NT2/D1 (cell line): Measurements from ENCODE around the gene COPE.
A peak's percentile ranks its signal among the peaks of the same experiment; 100 is the strongest.

ENCODE experiments used
- DNase-seq: peaks from one replicate; pipeline ENCODE4 v3.0.0-alpha.2; 2011; ENCODE audit warnings: low read depth, low spot score
- H3K27me3 ChIP-seq: 2 replicates; pipeline ENCODE4 v1.6.0; 2011; ENCODE audit warnings: mild to moderate bottlenecking; ENCODE audit not compliant: insufficient read length, insufficient read depth
- H3K36me3 ChIP-seq: 2 replicates; pipeline ENCODE4 v1.6.1; 2011; ENCODE audit warnings: mild to moderate bottlenecking, low read length, mixed read lengths; ENCODE audit not compliant: insufficient read depth, insufficient read length
- H3K4me1 ChIP-seq: 2 replicates; pipeline ENCODE4 v1.5.1; 2011; ENCODE audit not compliant: insufficient read depth, insufficient read length
- H3K4me3 ChIP-seq: 2 replicates; pipeline ENCODE4 v1.5.1; 2011; ENCODE audit warnings: low read depth; ENCODE audit not compliant: insufficient read length
- H3K9ac ChIP-seq: 2 replicates; pipeline ENCODE4 v1.6.0; 2011; ENCODE audit warnings: low read depth; ENCODE audit not compliant: insufficient read length
- H3K9me3 ChIP-seq: 2 replicates; pipeline ENCODE4 v1.5.1; 2011; ENCODE audit warnings: mild to moderate bottlenecking, low read length; ENCODE audit not compliant: insufficient read depth
- SUZ12 ChIP-seq: IDR thresholded peaks from 2 replicates; pipeline ENCODE4 v1.6.1; 2011; ENCODE audit not compliant: insufficient read length, insufficient read depth; ENCODE audit errors: extremely low read depth
- YY1 ChIP-seq: IDR thresholded peaks from 2 replicates; pipeline ENCODE4 v1.6.1; 2011; ENCODE audit not compliant: insufficient read length, insufficient read depth
- ZNF274 ChIP-seq: IDR thresholded peaks from 2 replicates; pipeline ENCODE4 v1.6.1; 2011; ENCODE audit warnings: mild to moderate bottlenecking, low read depth, low read length

COPE gene

DNA sequence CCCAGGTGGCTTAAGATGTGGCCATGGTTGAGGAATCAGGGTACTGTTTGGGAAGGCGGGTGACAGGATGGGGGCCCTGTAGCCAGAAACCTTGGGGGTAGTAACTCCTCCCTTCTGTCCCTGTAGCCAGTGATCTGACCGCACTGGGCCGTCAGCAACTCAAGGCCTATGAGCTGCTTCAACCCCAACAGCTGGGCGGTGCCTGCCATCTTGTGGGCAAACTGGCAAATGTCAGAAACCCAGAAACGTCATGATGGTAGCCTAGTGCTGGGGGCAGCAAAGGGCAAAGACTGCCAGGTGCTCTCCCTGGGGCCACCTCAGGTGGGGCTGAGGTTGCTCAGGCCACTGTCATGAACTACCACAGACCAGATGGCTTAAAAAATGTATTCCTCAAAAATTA, 3.5 kb downstream of the COPE start:
- Histone ChIP-seq H3K4me1 (peaks cover 10% of the 10 kb centered on the region), H3K36me3 (peaks cover 49% of the 10 kb centered on the region), H3K4me3 (no peak overlapping the region), H3K27me3 (no peaks in the 10 kb centered on the region), H3K9ac (no peak overlapping the region), H3K9me3 (no peaks in the 10 kb centered on the region)
- DNase-seq: no peak
- TF ChIP-seq SUZ12: no peak
- TF ChIP-seq YY1: no peak
- no peak for TF ChIP-seq ZNF274

DNA sequence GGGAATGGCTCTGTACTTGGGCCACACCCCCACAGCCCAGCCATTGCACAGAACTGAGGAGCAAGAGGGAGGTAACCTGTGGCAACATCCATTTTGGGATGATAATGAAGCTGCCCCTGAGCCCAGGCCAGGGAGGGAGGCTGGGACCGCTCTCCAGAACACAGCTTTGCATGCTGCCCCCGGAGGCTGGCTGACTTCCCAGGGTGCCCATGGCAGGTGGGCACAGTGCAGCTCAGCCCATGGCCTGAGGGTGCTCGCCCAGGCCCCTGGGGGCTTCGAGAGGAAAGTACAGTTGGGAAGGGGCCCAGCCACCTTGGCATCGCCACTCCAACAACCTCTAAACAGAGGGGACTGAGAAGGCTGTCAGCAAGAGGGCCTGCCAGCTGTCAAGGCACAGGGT, 5.7 kb downstream of the COPE start:
- H3K4me1 ChIP-seq: peaks cover 7% of the 10 kb centered on the region
- H3K9ac ChIP-seq: no peak overlapping the region
- no peak for DNase-seq
- H3K4me3 ChIP-seq: no peak overlapping the region
- no peaks in the 10 kb centered on the region for H3K9me3 ChIP-seq
- no peaks in the 10 kb centered on the region for H3K27me3 ChIP-seq
- TF ChIP-seq ZNF274 (no peak), SUZ12 (no peak), YY1 (no peak)
- peaks cover 64% of the 10 kb centered on the region for H3K36me3 ChIP-seq

DNA sequence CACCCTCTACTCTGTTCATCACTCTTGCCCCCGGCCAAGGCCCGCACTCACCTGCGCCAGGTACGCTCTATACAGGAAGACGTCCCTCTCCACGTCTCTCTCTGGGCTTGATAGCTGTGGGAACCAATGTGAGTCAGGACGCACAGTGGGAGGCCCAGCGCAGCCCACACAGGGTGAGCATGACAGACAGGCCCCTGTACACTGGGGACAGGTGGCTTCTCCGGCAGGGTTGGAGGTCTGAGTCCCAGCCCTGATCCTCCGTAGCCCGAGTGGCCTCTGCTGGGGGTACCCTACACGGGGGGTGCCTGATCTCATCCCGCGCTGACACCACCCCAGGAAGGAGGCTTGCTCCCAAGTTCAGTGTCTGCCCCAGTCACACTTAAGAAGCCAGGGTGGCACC, 6.3 kb downstream of the COPE start:
- Histone ChIP-seq H3K27me3 (no peaks in the 10 kb centered on the region), H3K9ac (no peak overlapping the region), H3K4me1 (peaks cover 7% of the 10 kb centered on the region), H3K4me3 (no peak overlapping the region), H3K36me3 (peaks cover 68% of the 10 kb centered on the region), H3K9me3 (no peaks in the 10 kb centered on the region)
- DNase-seq: no peak
- TF ChIP-seq YY1 (no peak), ZNF274 (no peak), SUZ12 (no peak)

DNA sequence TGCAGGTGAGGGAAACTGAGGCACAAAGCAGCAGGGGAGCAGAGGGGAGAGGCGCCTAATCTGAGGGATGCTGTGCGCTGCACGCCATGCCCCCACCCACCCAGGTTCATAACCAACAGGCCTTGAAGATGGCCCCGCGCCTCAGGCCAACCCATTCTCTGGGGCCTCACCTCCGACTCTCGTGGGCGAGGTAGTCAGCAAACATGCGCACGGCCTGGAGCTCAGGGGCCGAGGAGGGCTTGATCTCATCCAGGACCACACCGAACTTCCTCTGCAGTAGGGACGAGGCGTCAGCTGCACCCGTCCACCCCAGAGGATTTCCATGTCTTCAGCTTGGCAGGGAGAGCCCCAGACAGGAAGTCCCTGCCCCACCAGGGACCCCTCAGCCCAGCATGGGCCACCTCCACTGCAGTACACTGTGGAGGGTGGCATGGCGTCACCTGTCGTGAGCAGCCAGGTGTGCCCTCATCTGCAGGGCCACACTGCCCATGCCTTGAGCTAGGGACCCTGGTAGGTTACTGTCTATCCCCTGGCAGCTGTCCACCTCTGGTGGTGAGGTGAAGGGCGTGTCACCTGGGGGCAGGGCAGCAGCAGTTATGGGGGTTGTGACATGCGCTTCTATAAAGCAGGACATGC, 8.3 kb downstream of the COPE start:
- H3K27me3 ChIP-seq: no peaks in the 10 kb centered on the region
- no peak overlapping the region for H3K9ac ChIP-seq
- no peaks in the 10 kb centered on the region for H3K9me3 ChIP-seq
- H3K4me1 ChIP-seq: peaks cover 7% of the 10 kb centered on the region
- no peak overlapping the region for H3K4me3 ChIP-seq
- TF ChIP-seq ZNF274 (no peak), YY1 (no peak), SUZ12 (no peak)
- peaks cover 82% of the 10 kb centered on the region for H3K36me3 ChIP-seq
- DNase-seq: no peak

DNA sequence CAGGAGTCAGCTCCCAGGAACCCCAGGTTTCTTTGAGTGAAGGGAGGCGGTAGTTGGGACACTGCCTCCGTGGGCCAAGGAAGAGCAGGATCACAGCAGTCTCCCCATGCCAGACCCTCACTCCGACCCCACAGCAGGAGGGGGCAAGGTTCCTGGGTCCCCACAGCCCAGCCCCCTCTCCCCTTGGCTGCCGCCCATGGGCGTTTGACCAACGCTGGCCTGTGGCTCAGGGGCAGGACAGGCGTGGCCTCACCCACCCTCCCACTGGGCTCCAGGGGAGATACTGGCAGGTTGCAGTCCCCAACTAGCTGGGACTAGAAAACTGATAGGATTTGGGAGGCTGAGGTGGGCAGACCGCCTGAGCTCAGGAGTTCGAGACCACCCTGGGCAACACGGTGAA, 9.2 kb downstream of the COPE start:
- Histone ChIP-seq H3K36me3 (peaks cover 83% of the 10 kb centered on the region), H3K9ac (no peak overlapping the region), H3K4me3 (no peak overlapping the region), H3K4me1 (peaks cover 10% of the 10 kb centered on the region), H3K27me3 (no peaks in the 10 kb centered on the region), H3K9me3 (no peaks in the 10 kb centered on the region)
- TF ChIP-seq ZNF274 (no peak), YY1 (no peak), SUZ12 (no peak)
- no peak for DNase-seq

DNA sequence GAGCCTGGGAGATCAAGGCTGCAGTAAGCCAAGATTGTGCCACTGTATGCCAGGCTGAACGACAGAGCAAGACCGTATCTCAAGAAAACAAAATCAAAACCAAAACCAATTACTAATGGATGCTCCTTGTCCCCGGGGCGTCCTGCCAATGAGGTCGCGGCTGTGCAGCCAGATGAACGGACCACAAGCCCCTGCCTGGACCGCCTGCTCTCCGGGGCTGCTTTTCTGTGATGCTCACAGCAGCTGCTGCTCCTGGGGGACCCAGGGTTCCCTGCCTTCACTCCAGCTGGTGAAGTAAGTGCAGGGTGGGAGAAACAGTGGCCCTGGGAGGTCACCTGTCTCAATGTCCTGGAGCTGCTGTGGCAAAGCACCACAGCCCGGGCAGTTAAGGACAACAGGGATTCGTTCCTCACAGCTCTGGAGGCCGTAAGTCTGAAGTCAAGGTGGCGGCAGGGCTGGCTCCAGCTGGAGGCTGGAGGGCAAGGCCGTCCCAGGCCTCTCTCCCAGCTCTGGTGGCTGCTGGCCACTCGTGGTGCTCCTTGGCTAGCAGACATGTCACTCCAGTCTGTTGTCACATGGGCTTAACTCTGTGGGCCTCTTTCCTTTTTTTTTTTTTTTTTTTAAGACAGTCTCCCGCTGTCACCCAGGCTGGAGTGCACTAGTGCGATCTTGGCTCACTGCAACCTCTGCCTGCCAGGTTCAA, 10.1 kb downstream of the COPE start:
- no peaks in the 10 kb centered on the region for H3K27me3 ChIP-seq
- H3K4me1 ChIP-seq: peaks cover 17% of the 10 kb centered on the region
- H3K4me3 ChIP-seq: no peak overlapping the region
- DNase-seq: no peak
- TF ChIP-seq ZNF274: no peak
- no peak for TF ChIP-seq YY1
- no peak for TF ChIP-seq SUZ12
- peaks cover 84% of the 10 kb centered on the region for H3K36me3 ChIP-seq
- no peak overlapping the region for H3K9ac ChIP-seq
- H3K9me3 ChIP-seq: no peaks in the 10 kb centered on the region

DNA sequence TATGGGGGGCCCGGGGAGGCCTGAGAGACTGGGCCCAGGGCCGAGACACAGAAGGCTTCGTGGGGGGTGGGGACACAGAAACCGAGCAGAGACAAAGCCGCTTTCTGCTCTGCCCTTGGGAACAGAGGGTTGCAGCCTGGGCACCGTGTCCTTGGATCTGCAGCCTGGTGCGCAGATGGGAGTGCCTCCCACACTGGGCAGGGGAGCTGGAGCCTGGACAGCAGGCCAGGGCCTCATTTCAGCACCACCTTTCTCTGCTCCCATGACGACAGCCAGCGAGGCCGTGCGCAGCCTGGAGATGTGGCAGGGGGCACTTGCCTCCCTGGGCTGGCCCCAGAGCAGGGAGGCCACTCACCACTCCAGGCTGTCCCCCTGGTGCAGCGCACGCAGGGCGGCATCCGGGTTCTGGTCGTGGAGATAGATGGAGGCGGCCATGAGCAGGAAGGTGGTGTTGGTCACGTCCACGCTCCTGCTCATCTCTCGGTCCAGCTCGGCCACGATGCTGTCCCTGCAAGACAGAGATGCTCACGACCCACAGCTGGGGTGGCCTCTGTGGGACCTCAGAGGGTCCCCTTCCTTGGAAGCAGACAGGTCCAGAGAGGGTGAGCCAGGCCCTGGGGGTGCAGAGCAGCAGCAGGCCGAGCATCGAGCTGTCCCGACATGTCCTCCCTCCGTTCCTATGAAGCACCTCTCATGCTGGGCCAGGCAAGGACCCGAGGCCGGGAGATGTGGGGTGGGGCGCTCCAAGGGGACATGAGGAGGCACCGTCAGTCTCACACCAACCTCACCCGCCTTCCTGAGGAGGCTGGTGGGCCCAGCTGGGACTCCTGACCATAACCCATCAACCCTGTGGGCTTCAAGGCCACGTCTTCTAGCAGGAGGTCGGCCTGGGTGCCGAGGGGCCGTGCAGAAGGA, 12.3 kb downstream of the COPE start:
- no peak for DNase-seq
- H3K4me3 ChIP-seq: no peak overlapping the region
- peaks cover 82% of the 10 kb centered on the region for H3K36me3 ChIP-seq
- no peaks in the 10 kb centered on the region for H3K27me3 ChIP-seq
- peaks cover 10% of the 10 kb centered on the region for H3K4me1 ChIP-seq
- H3K9me3 ChIP-seq: no peaks in the 10 kb centered on the region
- H3K9ac ChIP-seq: peak overlapping the region; percentile 8
- TF ChIP-seq YY1 (no peak), ZNF274 (no peak), SUZ12 (no peak)
